IMR-90 (cell line): Measurements from ENCODE around the gene SPATA31C1. TPM values are rescaled to one million over a fixed set of nuclear protein-coding genes. Genes with fewer than 3 reads are reported as not detected.

Experiments
- ATAC-seq: fragments of 200-7000 bp; cut with Tn5 transposase; 2 replicates; pipeline ENCODE4 v1.9.1; 2020; ENCODE audit warnings: low read depth, mild to moderate bottlenecking, moderate library complexity
- BruUV-seq: library from RNA; stranded (reverse); fragments of 400-500 nt; replicated peaks from 2 replicates; lab custom pipeline; 2021; lab: Mats Ljungman, UMichigan
- CTCF ChIA-PET: fragments of 300-600 bp; formaldehyde crosslinking; extraction: SDS; loops from one replicate; lab custom pipeline; 2021; ENCODE audit warnings: antibody characterized with exemption; lab: Yijun Ruan, JAX
- POLR2A ChIA-PET: fragments of 300-600 bp; sonication (Branson Sonifier 250); formaldehyde crosslinking; loops from one replicate; lab custom pipeline; 2022; ENCODE audit warnings: antibody characterized with exemption; ENCODE audit not compliant: unreplicated experiment; lab: Charles Lee
- DNase-seq: peaks from one replicate; pipeline ENCODE4 v3.0.0; 2013
- H2AFZ ChIP-seq: replicated peaks from 2 replicates; pipeline ENCODE3; 2013; ENCODE audit warnings: low read length, mild to moderate bottlenecking; ENCODE audit not compliant: poor library complexity
- H2AK5ac ChIP-seq: 2 replicates; pipeline ENCODE4 v1.6.1; 2013; ENCODE audit warnings: low read depth, low read length, inconsistent platforms
- H2AK9ac ChIP-seq: replicated peaks from 2 replicates; pipeline ENCODE3; 2013; ENCODE audit warnings: mild to moderate bottlenecking, low read depth, low read length, moderate library complexity; ENCODE audit not compliant: poor library complexity
- H2BK120ac ChIP-seq: 2 replicates; pipeline ENCODE4 v1.6.1; 2013; ENCODE audit warnings: low read depth, low read length, inconsistent platforms
- H2BK15ac ChIP-seq: 3 replicates; pipeline ENCODE4 v1.6.1; 2013; ENCODE audit warnings: low read depth, low read length, inconsistent platforms
- H2BK20ac ChIP-seq: 2 replicates; pipeline ENCODE4 v1.6.1; 2013; ENCODE audit warnings: low read depth, mild to moderate bottlenecking, inconsistent platforms, low read length, moderate library complexity
- H2BK5ac ChIP-seq: 2 replicates; pipeline ENCODE4 v1.6.1; 2013; ENCODE audit warnings: mild to moderate bottlenecking, low read depth, low read length, inconsistent platforms; ENCODE audit not compliant: poor library complexity, severe bottlenecking
- H3K14ac ChIP-seq: replicated peaks from 2 replicates; pipeline ENCODE4 v1.6.1; 2013; ENCODE audit warnings: low read depth, low read length, inconsistent platforms
- H3K18ac ChIP-seq: 2 replicates; pipeline ENCODE4 v1.6.1; 2013; ENCODE audit warnings: low read depth, low read length, control low read depth
- H3K23ac ChIP-seq: 2 replicates; pipeline ENCODE4 v1.6.1; 2013; ENCODE audit warnings: low read depth, low read length, inconsistent platforms
- H3K27ac ChIP-seq: 2 replicates; pipeline ENCODE4 v1.5.1; 2013; ENCODE audit warnings: mild to moderate bottlenecking, control low read depth, low read length; ENCODE audit not compliant: insufficient read depth
- H3K27me3 ChIP-seq: 2 replicates; pipeline ENCODE4 v1.6.1; 2013; ENCODE audit warnings: low read length; ENCODE audit not compliant: control insufficient read depth, insufficient read depth
- H3K36me3 ChIP-seq: 2 replicates; pipeline ENCODE4 v1.6.1; 2013; ENCODE audit warnings: low read length, mixed read lengths; ENCODE audit not compliant: control insufficient read depth, insufficient read depth
- H3K4ac ChIP-seq: 2 replicates; pipeline ENCODE4 v1.6.1; 2013; ENCODE audit warnings: low read depth, low read length, inconsistent platforms
- H3K4me1 ChIP-seq: 2 replicates; pipeline ENCODE4 v1.6.1; 2013; ENCODE audit warnings: low read length, mixed read lengths; ENCODE audit not compliant: control insufficient read depth, insufficient read depth
- H3K4me2 ChIP-seq: 2 replicates; pipeline ENCODE4 v1.6.1; 2013; ENCODE audit warnings: low read depth, mild to moderate bottlenecking, control low read depth, low read length, moderate library complexity
- H3K4me3 ChIP-seq: 2 replicates; pipeline ENCODE4 v1.5.1; 2013; ENCODE audit warnings: low read depth, mild to moderate bottlenecking, control low read depth, low read length, moderate library complexity; ENCODE audit not compliant: insufficient read depth
- H3K56ac ChIP-seq: 2 replicates; pipeline ENCODE4 v1.6.1; 2013; ENCODE audit warnings: low read length, inconsistent platforms; ENCODE audit not compliant: insufficient read depth; ENCODE audit errors: extremely low read depth
- H3K79me1 ChIP-seq, 2 experiments: 2 replicates each; pipeline ENCODE4 v1.6.1; 2013; ENCODE audit warnings: low read length in 2 of 2, inconsistent platforms in 1 of 2, low read depth in 1 of 2
- H3K9ac ChIP-seq: 2 replicates; pipeline ENCODE4 v1.6.1; 2013; ENCODE audit warnings: low read depth, low read length, control low read depth
- H3K9me1 ChIP-seq: 2 replicates; pipeline ENCODE4 v1.6.1; 2013; ENCODE audit warnings: low read length, inconsistent platforms; ENCODE audit not compliant: insufficient read depth
- H3K9me3 ChIP-seq: 2 replicates; pipeline ENCODE4 v1.6.1; 2013; ENCODE audit warnings: low read length; ENCODE audit not compliant: control insufficient read depth, insufficient read depth
- H4K20me1 ChIP-seq: 2 replicates; pipeline ENCODE4 v1.6.1; 2013; ENCODE audit warnings: low read length, inconsistent platforms; ENCODE audit not compliant: insufficient read depth
- H4K5ac ChIP-seq: 2 replicates; pipeline ENCODE4 v1.6.1; 2013; ENCODE audit warnings: mild to moderate bottlenecking, low read depth, low read length, control low read depth
- H4K8ac ChIP-seq, 2 experiments: 2 replicates each; pipeline ENCODE4 v1.6.1; 2013; ENCODE audit warnings: low read depth in 2 of 2, low read length in 2 of 2, control low read depth in 1 of 2, inconsistent platforms in 1 of 2
- H4K91ac ChIP-seq: 2 replicates; pipeline ENCODE4 v1.6.1; 2013; ENCODE audit warnings: low read depth, low read length, inconsistent platforms; ENCODE audit not compliant: insufficient read depth
- BHLHE40 ChIP-seq: fragments of 150-350 bp; IDR thresholded peaks from 2 replicates; pipeline ENCODE4 v1.6.1; 2016; ENCODE audit warnings: mild to moderate bottlenecking, low read depth, low read length
- CEBPB ChIP-seq: IDR thresholded peaks from 2 replicates; pipeline ENCODE4 v1.6.1; 2012; ENCODE audit warnings: low read depth, low read length, improper control_type of control experiment
- CTCF ChIP-seq: conservative IDR thresholded peaks from 2 replicates; pipeline ENCODE4 v1.5.1; 2012; ENCODE audit warnings: mild to moderate bottlenecking, low read depth, low read length, improper control_type of control experiment
- FOS ChIP-seq: fragments of 150-350 bp; IDR thresholded peaks from 2 replicates; pipeline ENCODE4 v1.6.1; 2016; ENCODE audit warnings: low read depth, low read length
- MAFK ChIP-seq: IDR thresholded peaks from 2 replicates; pipeline ENCODE4 v1.6.1; 2012; ENCODE audit warnings: low read depth, low read length, improper control_type of control experiment
- MAZ ChIP-seq: IDR thresholded peaks from 2 replicates; pipeline ENCODE4 v1.6.1; 2012; ENCODE audit warnings: low read depth, mild to moderate bottlenecking, low read length, improper control_type of control experiment, moderate library complexity, borderline replicate concordance
- MXI1 ChIP-seq: IDR thresholded peaks from 2 replicates; pipeline ENCODE4 v1.6.1; 2012; ENCODE audit warnings: low read depth, mild to moderate bottlenecking, low read length, moderate library complexity, borderline replicate concordance
- NFE2L2 ChIP-seq: fragments of 150-350 bp; IDR thresholded peaks from 2 replicates; pipeline ENCODE4 v1.6.1; 2016; ENCODE audit warnings: low read depth, mild to moderate bottlenecking, low read length
- POLR2A ChIP-seq: IDR thresholded peaks from 2 replicates; pipeline ENCODE4 v1.6.1; 2012; ENCODE audit warnings: mild to moderate bottlenecking, low read depth, low read length
- RAD21 ChIP-seq: IDR thresholded peaks from 2 replicates; pipeline ENCODE4 v1.6.1; 2012; ENCODE audit warnings: low read length, improper control_type of control experiment
- RCOR1 ChIP-seq: IDR thresholded peaks from 2 replicates; pipeline ENCODE4 v1.6.1; 2012; ENCODE audit warnings: mild to moderate bottlenecking, low read length, improper control_type of control experiment; ENCODE audit not compliant: insufficient replicate concordance
- RFX5 ChIP-seq: IDR thresholded peaks from 2 replicates; pipeline ENCODE4 v1.8.0; 2012; ENCODE audit warnings: low read depth, mild to moderate bottlenecking, low read length, moderate library complexity
- SMC3 ChIP-seq: fragments of 150-350 bp; IDR thresholded peaks from 2 replicates; pipeline ENCODE4 v1.6.1; 2016; ENCODE audit warnings: low read depth, mild to moderate bottlenecking, antibody characterized with exemption, low read length, moderate library complexity
- WGBS, 2 experiments: methylation state at CpG; one replicate each; pipeline versions ENCODE4 v1.1.5 to v1.1.7; 2013; ENCODE audit warnings: missing lambda C conversion rate in 2 of 2; ENCODE audit not compliant: insufficient read length in 1 of 2; ENCODE audit errors: extremely low coverage in 2 of 2; 5-methylcytosine and 5-hydroxymethylcytosine counted together
- dilution Hi-C: fragments of 300-500 bp; cut with HindIII; formaldehyde crosslinking; loops from one replicate; pipeline ENCODE4 v1.14.3; 2018; ENCODE audit warnings: low sequenced_read_pairs; ENCODE audit not compliant: unreplicated experiment
- in situ Hi-C: fragments of 300-500 bp; cut with MboI; formaldehyde crosslinking; loops from 3 replicates; pipeline ENCODE4 v1.14.3; 2019; ENCODE audit warnings: low sequenced_read_pairs, inconsistent platforms, mixed read lengths
- intact Hi-C: fragments of 100-400 bp; cut with micrococcal nuclease; formaldehyde crosslinking; loops from 2 replicates; pipeline ENCODE4 v1.10.0; 2022
- polyA plus RNA-seq, 3 experiments: library from polyadenylated mRNA; depleted of rRNA; stranded (reverse); fragments of >200 nt; gene quantifications; 2 replicates each; pipeline ENCODE4 v1.2.3, GENCODE V29; 2012; ENCODE audit warnings: low replicate concordance in 1 of 3
- total RNA-seq: library from RNA; depleted of rRNA; stranded (reverse); fragments of >200 nt; gene quantifications from 2 replicates; pipeline ENCODE4 v1.2.3, GENCODE V29; 2012
- TF ChIP-seq, protein P1 (sequence below): fragments of 150-350 bp; IDR thresholded peaks from 2 replicates; pipeline ENCODE4 v1.6.1; 2017; ENCODE audit warnings: mild to moderate bottlenecking, antibody characterized with exemption, low read length, low read depth

The SPATA31C1 gene
- total and polyA plus RNA-seq, 2 of the 4 experiments (the other 2 are of a cell fraction), result not detected

DNA sequence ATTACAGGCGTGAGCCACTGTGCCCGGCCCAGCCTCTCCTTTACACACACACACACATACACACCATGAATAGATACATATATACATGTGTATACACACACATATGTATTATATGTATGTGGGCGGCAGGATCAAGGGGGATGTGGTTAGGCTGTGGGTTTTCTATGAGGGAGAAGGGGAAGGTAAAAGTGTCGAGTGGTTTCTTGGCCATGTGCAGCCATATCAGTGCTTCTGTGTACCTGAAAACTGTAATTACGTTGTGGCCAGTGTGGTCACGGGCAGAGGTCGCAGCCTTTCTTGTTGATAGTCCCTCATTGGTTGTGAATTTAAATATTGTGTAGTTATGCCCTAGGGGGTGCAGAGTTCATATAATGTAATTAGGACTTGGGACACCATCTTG, 40.1 kb downstream of the SPATA31C1 start:
- Histone ChIP-seq H3K9me3 (peaks cover 7% of the 10 kb centered on the region), H2AK9ac (no peak overlapping the region), H3K79me1 (no peaks in the 10 kb centered on the region), H2BK5ac (no peak overlapping the region), H4K20me1 (no peaks in the 10 kb centered on the region), H3K27me3 (peaks cover 7% of the 10 kb centered on the region), H2BK15ac (no peak overlapping the region), H3K4me2 (no peak overlapping the region), H3K56ac (no peak overlapping the region), H3K4me1 (peaks cover 5% of the 10 kb centered on the region), H3K27ac (no peak overlapping the region), H4K5ac (no peak overlapping the region), H3K14ac (no peak overlapping the region), H2AK5ac (no peak overlapping the region), H3K4ac (no peak overlapping the region), H4K8ac (no peak overlapping the region), H3K4me3 (no peak overlapping the region), H2BK20ac (no peak overlapping the region), H2AFZ (no peak overlapping the region), H3K9me1 (no peaks in the 10 kb centered on the region), H3K23ac (no peak overlapping the region), H3K9ac (no peak overlapping the region), H3K36me3 (no peaks in the 10 kb centered on the region), H2BK120ac (no peak overlapping the region), H3K18ac (no peak overlapping the region), H4K91ac (no peak overlapping the region)
- no peak for ATAC-seq
- ChIA-PET CTCF (no interaction called here), POLR2A (no interaction called here)
- dilution Hi-C loops, result no loop called here
- intact Hi-C loops, result no loop called here
- TF ChIP-seq RFX5 (no peak), POLR2A (no peak), CTCF (no peak), RCOR1 (no peak), CEBPB (no peak), FOS (no peak), RAD21 (no peak), MAFK (no peak), NFE2L2 (no peak), MAZ (no peak), MXI1 (no peak), BHLHE40 (no peak), SMC3 (no peak)
- TF ChIP-seq, protein P1, sequence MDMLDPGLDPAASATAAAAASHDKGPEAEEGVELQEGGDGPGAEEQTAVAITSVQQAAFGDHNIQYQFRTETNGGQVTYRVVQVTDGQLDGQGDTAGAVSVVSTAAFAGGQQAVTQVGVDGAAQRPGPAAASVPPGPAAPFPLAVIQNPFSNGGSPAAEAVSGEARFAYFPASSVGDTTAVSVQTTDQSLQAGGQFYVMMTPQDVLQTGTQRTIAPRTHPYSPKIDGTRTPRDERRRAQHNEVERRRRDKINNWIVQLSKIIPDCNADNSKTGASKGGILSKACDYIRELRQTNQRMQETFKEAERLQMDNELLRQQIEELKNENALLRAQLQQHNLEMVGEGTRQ, result no peak
- DNase-seq, result no peak
- BruUV-seq, result no TSS peak
- WGBS, 2 experiments, result 71% methylated on average over 4 of the region's 7 CpGs; no CpG with 5 or more reads in 1 of the 2 experiments
- in situ Hi-C loops, result loop anchor here (25.0 kb wide), 1 partner anchor 1054 kb away; no protein-coding TSS in a partner anchor
